A673 (cell line): ENCODE results near the gene ADAMTSL1. TPM values are rescaled to one million over a fixed set of nuclear protein-coding genes. Genes with fewer than 3 reads are reported as not detected.

Source experiments
- BruUV-seq: library from RNA; stranded (reverse); fragments of 400-500 nt; replicated peaks from 2 replicates; lab custom pipeline; 2021; lab: Mats Ljungman, UMichigan
- CTCF ChIA-PET: fragments of 300-600 bp; sonication (Branson Sonifier 250); formaldehyde crosslinking; loops from one replicate; lab custom pipeline; 2022; ENCODE audit warnings: antibody characterized with exemption; lab: Charles Lee
- POLR2A ChIA-PET: fragments of 300-600 bp; sonication (Branson Sonifier 250); formaldehyde crosslinking; loops from one replicate; lab custom pipeline; 2022; ENCODE audit warnings: antibody characterized with exemption; ENCODE audit not compliant: low non-redundant PET; lab: Charles Lee
- DNase-seq: peaks from one replicate; pipeline ENCODE4 v3.0.0-alpha.2; 2015; ENCODE audit warnings: low spot score
- H3K27ac ChIP-seq: fragments of 200-600 bp; sonication (generic); 2 replicates; pipeline ENCODE4 v1.5.1; 2016; ENCODE audit warnings: mixed run types, low read depth, mild to moderate bottlenecking, mixed read lengths, antibody characterized with exemption, low read length; ENCODE audit not compliant: poor library complexity, severe bottlenecking
- H3K27me3 ChIP-seq: fragments of 200-600 bp; sonication (generic); replicated peaks from 2 replicates; pipeline ENCODE4 v1.6.1; 2017; ENCODE audit warnings: mixed run types, low read depth, mild to moderate bottlenecking, mixed read lengths, antibody characterized with exemption, low read length; ENCODE audit not compliant: insufficient read depth, poor library complexity
- H3K36me3 ChIP-seq: fragments of 200-600 bp; sonication (generic); 2 replicates; pipeline ENCODE4 v1.6.1; 2016; ENCODE audit warnings: mixed run types, mild to moderate bottlenecking, mixed read lengths, antibody characterized with exemption, low read length; ENCODE audit not compliant: insufficient read depth, poor library complexity, severe bottlenecking
- H3K4me1 ChIP-seq: fragments of 200-600 bp; sonication (generic); 2 replicates; pipeline ENCODE4 v1.6.1; 2017; ENCODE audit warnings: mixed run types, mild to moderate bottlenecking, mixed read lengths, antibody characterized with exemption, low read length; ENCODE audit not compliant: insufficient read depth, poor library complexity, severe bottlenecking
- H3K4me3 ChIP-seq: fragments of 200-600 bp; sonication (generic); 2 replicates; pipeline ENCODE4 v1.5.1; 2016; ENCODE audit warnings: low read depth, mixed run types, mild to moderate bottlenecking, mixed read lengths, low read length; ENCODE audit not compliant: poor library complexity, severe bottlenecking
- H3K9me3 ChIP-seq: fragments of 200-600 bp; sonication (generic); 2 replicates; pipeline ENCODE4 v1.6.1; 2016; ENCODE audit warnings: mixed run types, low read depth, mild to moderate bottlenecking, mixed read lengths, antibody characterized with exemption, low read length; ENCODE audit not compliant: poor library complexity, severe bottlenecking
- EZH2 ChIP-seq: fragments of 200-600 bp; sonication (generic); IDR thresholded peaks from 2 replicates; pipeline ENCODE4 v1.6.1; 2017; ENCODE audit warnings: borderline replicate concordance, low read depth, mild to moderate bottlenecking, mixed read lengths, antibody characterized with exemption, low read length; ENCODE audit not compliant: poor library complexity, severe bottlenecking
- intact Hi-C: fragments of 100-400 bp; cut with micrococcal nuclease; formaldehyde crosslinking; loops from one replicate; pipeline ENCODE4 v1.10.0; 2022; ENCODE audit not compliant: unreplicated experiment
- total RNA-seq: library from RNA; stranded (reverse); gene quantifications from 2 replicates; pipeline ENCODE4 v1.2.3, GENCODE V29; 2021
- TF ChIP-seq, protein P1 (sequence below): fragments of 300-800, 200-600 bp; sonication (generic); conservative IDR thresholded peaks from 2 replicates; pipeline ENCODE4 v1.5.1; 2017; ENCODE audit warnings: low read depth, mild to moderate bottlenecking, antibody characterized with exemption, low read length, moderate library complexity, mixed read lengths

ADAMTSL1 gene
- total RNA-seq, 1 experiment from 2014 or later: not detected

DNA sequence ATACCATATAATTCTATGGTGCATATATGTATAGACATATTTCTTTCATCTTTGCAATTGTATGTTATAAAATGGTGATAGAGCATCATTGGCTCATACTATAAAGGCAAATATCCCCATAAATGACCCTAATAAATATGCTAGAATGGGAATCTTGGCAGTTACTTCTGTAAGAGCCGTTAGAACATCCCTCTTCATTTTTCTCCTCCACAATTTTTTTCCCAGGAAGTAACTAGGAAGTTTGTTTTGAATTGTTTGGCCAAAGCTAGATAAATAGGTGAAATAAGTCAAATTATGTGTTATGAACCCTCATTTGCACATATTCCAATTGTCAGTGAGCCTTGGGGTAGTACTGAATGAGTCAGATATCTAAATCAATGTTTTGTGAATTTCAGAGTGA is 209.9 kb downstream of the ADAMTSL1 start:
- Histone ChIP-seq H3K27me3 (no peaks in the 10 kb centered on the region), H3K4me3 (no peak overlapping the region), H3K4me1 (no peaks in the 10 kb centered on the region), H3K9me3 (no peaks in the 10 kb centered on the region), H3K27ac (no peak overlapping the region), H3K36me3 (no peaks in the 10 kb centered on the region)
- no TSS peak for BruUV-seq
- ChIA-PET CTCF (no interaction called here), POLR2A (no interaction called here)
- no peak for DNase-seq
- intact Hi-C loops: no loop called here
- TF ChIP-seq, protein P1, sequence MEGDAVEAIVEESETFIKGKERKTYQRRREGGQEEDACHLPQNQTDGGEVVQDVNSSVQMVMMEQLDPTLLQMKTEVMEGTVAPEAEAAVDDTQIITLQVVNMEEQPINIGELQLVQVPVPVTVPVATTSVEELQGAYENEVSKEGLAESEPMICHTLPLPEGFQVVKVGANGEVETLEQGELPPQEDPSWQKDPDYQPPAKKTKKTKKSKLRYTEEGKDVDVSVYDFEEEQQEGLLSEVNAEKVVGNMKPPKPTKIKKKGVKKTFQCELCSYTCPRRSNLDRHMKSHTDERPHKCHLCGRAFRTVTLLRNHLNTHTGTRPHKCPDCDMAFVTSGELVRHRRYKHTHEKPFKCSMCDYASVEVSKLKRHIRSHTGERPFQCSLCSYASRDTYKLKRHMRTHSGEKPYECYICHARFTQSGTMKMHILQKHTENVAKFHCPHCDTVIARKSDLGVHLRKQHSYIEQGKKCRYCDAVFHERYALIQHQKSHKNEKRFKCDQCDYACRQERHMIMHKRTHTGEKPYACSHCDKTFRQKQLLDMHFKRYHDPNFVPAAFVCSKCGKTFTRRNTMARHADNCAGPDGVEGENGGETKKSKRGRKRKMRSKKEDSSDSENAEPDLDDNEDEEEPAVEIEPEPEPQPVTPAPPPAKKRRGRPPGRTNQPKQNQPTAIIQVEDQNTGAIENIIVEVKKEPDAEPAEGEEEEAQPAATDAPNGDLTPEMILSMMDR: no peak
- no peak for TF ChIP-seq EZH2

DNA sequence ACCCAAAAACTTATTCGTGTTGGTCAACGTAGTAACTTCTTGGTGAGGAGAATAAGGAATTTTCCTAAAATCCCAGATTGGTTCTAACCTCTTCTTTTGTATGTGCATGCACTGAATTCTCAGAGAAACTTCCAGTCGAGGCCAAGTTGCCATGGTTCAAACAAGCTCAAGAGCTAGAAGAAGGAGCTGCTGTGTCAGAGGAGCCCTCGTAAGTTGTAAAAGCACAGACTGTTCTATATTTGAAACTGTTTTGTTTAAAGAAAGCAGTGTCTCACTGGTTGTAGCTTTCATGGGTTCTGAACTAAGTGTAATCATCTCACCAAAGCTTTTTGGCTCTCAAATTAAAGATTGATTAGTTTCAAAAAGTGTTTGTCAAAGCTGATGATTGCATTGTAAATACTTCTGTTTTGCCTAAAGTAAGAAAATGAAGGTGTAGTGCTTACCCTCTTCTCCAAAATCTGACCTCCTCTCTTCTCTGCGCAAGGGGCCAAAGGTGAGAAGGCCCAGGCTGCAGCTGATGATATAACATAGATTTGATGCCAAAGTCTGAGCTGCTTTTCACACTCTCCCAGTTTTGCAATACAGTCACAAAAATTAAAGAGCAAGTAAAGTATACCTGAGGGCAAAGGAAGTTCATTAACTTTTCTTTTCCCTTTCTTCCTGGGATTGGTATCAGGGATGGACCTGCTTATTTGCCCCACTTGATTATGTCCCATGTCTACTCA is 210.8 kb downstream of the ADAMTSL1 start:
- ChIA-PET POLR2A (no interaction called here), CTCF (no interaction called here)

GRCh38 chr9:18688581-18689565 is 214.9 kb downstream of the ADAMTSL1 start:
- Histone ChIP-seq H3K27ac (no peak overlapping the region), H3K9me3 (no peaks in the 10 kb centered on the region), H3K27me3 (no peaks in the 10 kb centered on the region), H3K4me1 (no peaks in the 10 kb centered on the region), H3K36me3 (no peaks in the 10 kb centered on the region), H3K4me3 (no peak overlapping the region)
- CTCF ChIA-PET: no interaction called here
- BruUV-seq: no TSS peak
- intact Hi-C loops: no loop called here
- TF ChIP-seq, protein P1: no peak
- TF ChIP-seq EZH2: no peak
- POLR2A ChIA-PET: no interaction called here
- DNase-seq: no peak

More for the DNA sequence above, 210.8 kb downstream of the ADAMTSL1 start:
- no peaks in the 10 kb centered on the region for H3K4me1 ChIP-seq
- H3K36me3 ChIP-seq: no peaks in the 10 kb centered on the region
- DNase-seq: no peak
- BruUV-seq: no TSS peak
- no peak for TF ChIP-seq EZH2
- TF ChIP-seq, protein P1: no peak
- no peak overlapping the region for H3K27ac ChIP-seq
- no peaks in the 10 kb centered on the region for H3K9me3 ChIP-seq
- H3K27me3 ChIP-seq: no peaks in the 10 kb centered on the region
- no peak overlapping the region for H3K4me3 ChIP-seq
- intact Hi-C loops: no loop called here
